GM21529 (cell line): ENCODE measurements around the gene ZNF311.
"Not testable (repeated sequence)": the region's sequence is repeated elsewhere in the genome, so short reads cannot be mapped to it uniquely, and the experiment has no call there.

Experiments
- ATAC-seq: cut with Tn5 transposase; IDR thresholded peaks from one replicate; pipeline ENCODE4 v1.9.1; 2021; ENCODE audit not compliant: unreplicated experiment

The ZNF311 gene

DNA sequence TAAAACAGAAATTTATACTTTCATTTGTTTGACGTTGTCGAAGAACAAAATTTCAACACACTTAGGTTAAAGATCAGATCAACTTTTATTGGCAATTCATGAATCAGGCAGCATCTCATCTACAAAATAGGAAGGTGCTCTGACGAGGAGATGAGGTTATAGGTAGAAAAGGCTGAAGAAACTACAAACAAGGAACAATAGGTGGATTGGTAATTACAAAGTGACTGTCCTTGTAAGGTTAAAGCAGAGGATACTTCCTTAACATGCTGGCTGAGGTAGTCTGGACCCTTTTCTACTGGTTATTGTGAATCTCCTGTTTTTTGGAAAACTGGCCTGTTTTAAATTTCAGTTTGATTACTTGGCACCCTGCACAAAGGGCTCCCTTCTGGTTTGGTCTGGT lies 48.8 kb downstream of the ZNF311 start:
- no peak for ATAC-seq

DNA sequence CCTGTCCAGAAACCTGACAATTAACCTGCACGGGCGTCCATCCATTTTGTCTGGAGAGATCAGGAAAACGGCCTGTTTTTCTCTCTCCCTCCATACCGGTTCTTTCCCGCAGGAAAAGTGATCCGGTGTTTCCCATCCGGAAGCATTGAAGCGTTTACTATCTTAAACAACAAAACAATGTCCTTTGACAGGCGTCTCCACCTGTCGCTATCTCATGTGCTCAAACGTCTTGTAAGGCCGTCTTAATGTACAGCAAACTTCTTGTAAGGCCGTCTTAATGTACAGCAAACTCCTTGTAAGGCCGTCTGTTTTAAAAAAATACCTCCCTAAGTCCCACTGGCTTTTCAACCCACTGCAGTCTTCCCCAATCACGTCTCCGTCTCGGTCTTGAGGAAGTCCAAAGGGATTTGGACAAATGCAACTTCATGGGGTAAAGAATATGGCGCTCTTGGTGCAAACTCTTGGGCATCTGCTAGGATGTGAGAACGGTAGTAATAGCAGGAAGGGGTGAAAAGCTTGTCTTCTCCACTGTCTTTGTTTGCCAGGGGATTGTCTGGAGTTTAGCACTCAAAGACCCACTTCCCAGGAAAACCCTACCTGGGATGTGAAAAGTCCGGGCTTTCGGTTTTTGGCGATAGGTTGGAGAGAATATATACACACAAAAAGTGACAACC lies 51.4 kb downstream of the ZNF311 start:
- ATAC-seq = no peak

DNA sequence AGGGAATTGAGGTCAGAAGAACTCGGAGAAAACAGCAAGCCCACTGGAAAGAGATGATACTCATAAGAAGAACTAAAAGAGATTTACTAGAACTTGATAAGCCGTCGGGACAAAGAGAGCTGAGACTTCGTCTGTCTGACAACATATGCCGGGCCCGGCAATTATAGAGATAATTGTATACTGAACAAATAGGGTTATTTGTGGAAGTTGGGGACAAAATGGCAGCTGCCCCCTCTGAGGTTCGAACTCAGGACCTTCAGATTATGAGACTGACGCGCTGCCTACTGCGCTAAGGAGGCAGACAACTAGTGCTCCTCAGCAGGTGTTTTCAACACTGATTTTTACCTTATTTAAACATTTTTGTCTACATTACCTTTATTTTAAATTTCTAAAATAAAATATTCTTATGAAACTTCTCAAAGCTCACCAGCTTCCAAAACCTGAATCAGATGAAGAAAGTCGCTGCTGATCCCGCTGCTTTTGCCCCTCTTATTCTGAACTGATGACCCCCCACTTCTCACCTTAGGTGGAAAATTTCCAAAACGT lies 52.0 kb downstream of the ZNF311 start:
- ATAC-seq = no peak

DNA sequence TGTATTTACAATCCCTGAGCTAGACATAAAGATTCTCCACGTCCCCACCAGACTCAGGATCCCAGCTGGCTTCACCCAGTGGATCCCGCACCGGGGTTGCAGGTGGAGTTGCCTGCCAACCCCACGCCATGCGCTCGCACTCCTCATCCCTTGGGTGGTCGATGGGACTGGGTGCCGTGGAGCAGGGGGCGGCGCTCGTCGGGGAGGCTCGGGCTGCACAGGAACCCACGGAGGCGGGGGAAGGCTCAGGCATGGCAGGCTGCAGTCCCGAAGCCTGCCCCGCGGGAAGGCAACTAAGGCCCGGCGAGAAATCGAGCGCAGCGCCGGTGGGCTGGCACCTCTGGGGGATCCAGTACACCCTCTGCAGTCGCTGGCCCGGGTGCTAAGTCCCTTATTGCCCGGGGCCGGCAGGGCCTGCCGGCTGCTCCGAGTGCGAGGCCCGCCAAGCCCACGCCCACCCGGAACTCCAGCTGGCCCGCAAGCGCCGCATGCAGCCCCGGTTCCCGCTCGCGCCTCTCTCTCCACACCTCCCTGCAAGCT lies 55.4 kb downstream of the ZNF311 start:
- not testable (repeated sequence) for ATAC-seq

DNA sequence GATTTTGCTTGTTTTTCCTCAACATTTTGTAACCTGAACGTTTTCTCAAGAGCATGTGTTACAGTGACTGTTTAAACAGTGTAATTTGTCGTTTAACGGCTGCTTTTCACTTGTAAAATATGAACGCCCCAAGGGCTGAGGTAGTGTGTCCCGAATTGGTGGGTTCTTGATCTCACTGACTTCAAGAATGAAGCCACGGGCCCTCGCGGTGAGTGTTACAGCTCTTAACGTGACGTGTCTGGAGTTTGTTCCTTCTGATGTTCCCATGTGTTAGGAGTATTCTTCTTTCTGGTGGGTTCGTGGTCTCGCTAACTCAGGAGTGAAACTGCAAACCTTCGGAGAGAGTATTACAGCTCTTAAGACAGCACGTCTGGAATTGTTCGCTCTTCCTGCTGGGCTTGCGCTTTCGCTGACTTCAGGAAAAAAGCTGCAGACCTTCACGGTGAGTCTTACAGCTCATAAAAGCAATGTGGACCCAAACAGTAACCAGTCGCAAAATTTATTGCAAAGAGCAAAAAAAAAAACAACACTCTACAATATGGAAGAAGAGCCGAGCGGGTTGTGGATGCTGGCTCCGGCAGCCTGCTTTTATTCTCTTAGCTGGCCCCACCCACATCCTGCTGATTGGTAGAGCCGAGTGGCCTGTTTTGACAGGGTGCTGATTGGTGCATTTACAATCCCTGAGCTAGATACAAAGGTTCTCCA lies 56.2 kb downstream of the ZNF311 start:
- ATAC-seq = no peak

DNA sequence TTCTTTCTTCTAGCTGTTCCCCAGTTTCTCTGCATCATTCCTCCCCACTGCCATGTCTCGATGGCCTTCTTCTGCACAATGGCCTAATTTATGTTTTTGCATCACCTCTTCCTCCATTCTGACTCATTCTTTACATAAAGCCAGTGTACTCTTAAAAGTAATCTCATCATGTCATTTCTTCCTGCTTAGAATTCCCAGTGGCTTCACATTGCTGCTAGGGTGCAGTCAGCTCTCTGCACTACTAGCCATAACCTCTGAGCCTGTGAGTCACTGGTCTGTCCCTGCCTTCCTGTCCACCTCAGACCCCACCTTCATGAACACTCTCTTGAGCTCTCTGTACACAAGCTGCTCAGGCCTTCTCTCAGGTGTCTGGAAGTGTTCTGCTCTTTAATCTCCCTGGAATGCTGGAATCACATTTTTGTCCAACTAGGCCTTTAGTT lies 57.3 kb downstream of the ZNF311 start:
- ATAC-seq = no peak

DNA sequence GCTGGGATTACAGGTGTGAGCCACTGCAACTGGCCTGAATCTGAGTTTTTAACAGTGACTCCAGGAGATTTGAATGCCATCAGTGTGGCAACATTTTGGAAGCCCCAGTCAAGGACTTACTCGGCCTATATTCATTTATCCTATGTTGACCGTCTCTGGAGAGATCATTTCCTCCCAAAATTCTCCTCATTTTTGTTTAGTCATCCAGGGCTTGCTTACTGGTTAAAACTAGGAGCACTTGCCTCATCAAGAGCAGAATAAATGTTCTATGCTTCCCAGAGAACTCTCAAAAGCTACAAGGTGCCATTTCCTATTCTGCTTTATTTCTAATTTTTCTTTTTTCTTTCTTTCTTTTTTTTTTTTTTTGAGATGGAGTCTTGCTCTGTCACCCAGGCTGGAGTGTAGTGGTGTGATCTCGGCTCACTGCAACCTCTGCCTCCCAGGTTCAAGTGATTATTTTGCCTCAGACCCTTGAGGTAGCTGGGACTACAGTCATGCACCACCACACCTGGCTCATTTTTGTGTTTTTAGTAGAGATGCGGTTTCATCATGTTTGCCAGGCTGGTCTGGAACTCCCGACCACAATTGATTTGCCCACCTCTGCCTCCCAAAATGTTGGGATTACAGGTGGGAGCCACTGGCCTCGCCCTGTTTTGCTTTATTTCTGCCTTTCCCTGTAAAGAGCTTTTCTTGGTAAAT lies 57.9 kb downstream of the ZNF311 start:
- ATAC-seq = no peak

DNA sequence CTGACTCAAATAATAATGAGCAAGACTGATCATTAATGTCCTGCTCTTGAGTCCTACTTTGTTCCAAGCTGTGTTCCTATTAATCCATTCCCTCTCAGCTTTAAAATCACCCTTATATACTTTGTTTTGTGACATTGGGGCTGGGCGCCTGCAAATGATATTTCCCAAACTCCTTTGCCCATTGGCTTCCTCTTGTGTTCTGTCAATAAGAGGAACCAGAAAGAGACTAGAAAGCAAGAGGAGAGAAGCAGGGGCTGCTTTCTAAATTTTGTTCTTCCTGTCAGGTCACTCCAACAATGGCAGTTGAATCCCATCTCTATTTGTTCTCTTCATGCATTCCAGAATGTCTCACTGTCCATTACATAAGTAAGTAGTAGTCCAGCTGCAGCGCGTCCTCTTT lies 59.8 kb downstream of the ZNF311 start:
- no peak for ATAC-seq
